Measurements from ENCODE around the gene EGR1.

GRCh38 chr5:138469540-138470321 is 4.5 kb downstream of the EGR1 start:
- TF ChIP-seq POLR2A (IDR thresholded peaks at IDR 0.05) (no peak), CTCF (IDR thresholded peaks at IDR 0.05 in 8 of 11, conservative IDR thresholded peaks at IDR 0.05 in 3 of 11) (no peak)

Measured in spleen (tissue), 7 donors.